ENCODE results near the gene NKX6-1.

NKX6-1 gene

GRCh38 chr4:84494076-84494475 lies 5.0 kb downstream of the NKX6-1 start:
- peaks cover 4% of the 10 kb centered on the region; the same call in 1 of the 2 replicates for H3K9me3 ChIP-seq (ENCODE audit: control insufficient read depth, insufficient read depth, low read length)
- H3K27ac ChIP-seq (ENCODE audit: low read depth, low read length), result no peak overlapping the region
- no peaks in the 10 kb centered on the region for H3K79me2 ChIP-seq (ENCODE audit: control insufficient read depth, low read length)
- no peak overlapping the region for H3K4me3 ChIP-seq (ENCODE audit: low read length)
- no peaks in the 10 kb centered on the region for H4K20me1 ChIP-seq (ENCODE audit: control insufficient read depth, insufficient read depth, low read depth, low read length)
- H3F3A ChIP-seq (ENCODE audit: control insufficient read depth, insufficient read depth), result no peaks in the 10 kb centered on the region
- no peaks in the 10 kb centered on the region for H3K36me3 ChIP-seq (ENCODE audit: control insufficient read depth, low read length)
- H3K9me2 ChIP-seq (replicated peaks; ENCODE audit: control insufficient read depth, low read length), result no peaks in the 10 kb centered on the region
- H3K4me1 ChIP-seq (ENCODE audit: control insufficient read depth, low read length), result no peaks in the 10 kb centered on the region
- TF ChIP-seq EZH2phosphoT487 (IDR thresholded peaks at IDR 0.05; ENCODE audit: borderline replicate concordance, low read length) (no peak), CTCF (IDR thresholded peaks at IDR 0.05; ENCODE audit: low read depth, low read length, poor library complexity, severe bottlenecking) (no peak)
- H3K27me3 ChIP-seq (ENCODE audit: control insufficient read depth, low read length), result no peaks in the 10 kb centered on the region
- no peak overlapping the region for H3K4me2 ChIP-seq (ENCODE audit: low read length)

- no peak overlapping the region for H3K27ac ChIP-seq (ENCODE audit: low read depth, low read length)
- no peak overlapping the region for H3K4me3 ChIP-seq (ENCODE audit: low read length)
- H3K27me3 ChIP-seq (ENCODE audit: control insufficient read depth, low read length), result no peaks in the 10 kb centered on the region
Observed at GRCh38 chr4:84493092-84493850, 5.8 kb downstream of the NKX6-1 start.

GRCh38 chr4:84492737-84493091 lies 6.4 kb downstream of the NKX6-1 start:
- TF ChIP-seq EZH2phosphoT487 (IDR thresholded peaks at IDR 0.05; ENCODE audit: borderline replicate concordance, low read length) (no peak), CTCF (IDR thresholded peaks at IDR 0.05; ENCODE audit: low read depth, low read length, poor library complexity, severe bottlenecking) (no peak)
- Histone ChIP-seq H3K4me2 (ENCODE audit: low read length) (no peak overlapping the region), H3K27me3 (ENCODE audit: control insufficient read depth, low read length) (no peaks in the 10 kb centered on the region)

More at GRCh38 chr4:84493092-84493850, 5.8 kb downstream of the NKX6-1 start:
- H3K36me3 ChIP-seq (ENCODE audit: control insufficient read depth, low read length), result no peaks in the 10 kb centered on the region
- H3K9me2 ChIP-seq (replicated peaks; ENCODE audit: control insufficient read depth, low read length), result no peaks in the 10 kb centered on the region
- H3K4me2 ChIP-seq (ENCODE audit: low read length), result no peak overlapping the region
- no peaks in the 10 kb centered on the region for H3F3A ChIP-seq (ENCODE audit: control insufficient read depth, insufficient read depth)
- no peaks in the 10 kb centered on the region for H3K4me1 ChIP-seq (ENCODE audit: control insufficient read depth, low read length)
- TF ChIP-seq CTCF (IDR thresholded peaks at IDR 0.05; ENCODE audit: low read depth, low read length, poor library complexity, severe bottlenecking) (no peak), EZH2phosphoT487 (IDR thresholded peaks at IDR 0.05; ENCODE audit: borderline replicate concordance, low read length) (no peak)
- no peaks in the 10 kb centered on the region for H3K79me2 ChIP-seq (ENCODE audit: control insufficient read depth, low read length)
- H3K9me3 ChIP-seq (ENCODE audit: control insufficient read depth, insufficient read depth, low read length), result peaks cover 4% of the 10 kb centered on the region; the same call in 1 of the 2 replicates
- H4K20me1 ChIP-seq (ENCODE audit: control insufficient read depth, insufficient read depth, low read depth, low read length), result no peaks in the 10 kb centered on the region

More at GRCh38 chr4:84492737-84493091, 6.4 kb downstream of the NKX6-1 start:
- Histone ChIP-seq H3K4me3 (ENCODE audit: low read length) (no peak overlapping the region), H3K27ac (ENCODE audit: low read depth, low read length) (no peak overlapping the region), H3K36me3 (ENCODE audit: control insufficient read depth, low read length) (no peaks in the 10 kb centered on the region), H3F3A (ENCODE audit: control insufficient read depth, insufficient read depth) (no peaks in the 10 kb centered on the region), H4K20me1 (ENCODE audit: control insufficient read depth, insufficient read depth, low read depth, low read length) (no peaks in the 10 kb centered on the region), H3K79me2 (ENCODE audit: control insufficient read depth, low read length) (no peaks in the 10 kb centered on the region), H3K9me2 (replicated peaks; ENCODE audit: control insufficient read depth, low read length) (no peaks in the 10 kb centered on the region), H3K4me1 (ENCODE audit: control insufficient read depth, low read length) (no peaks in the 10 kb centered on the region), H3K9me3 (ENCODE audit: control insufficient read depth, insufficient read depth, low read length) (peaks cover 4% of the 10 kb centered on the region; the same call in 1 of the 2 replicates)
